Prostate gland (tissue), 2 donors: ENCODE results near the gene JAK1.

Source experiments
- CTCF ChIP-seq, 4 experiments: fragments of 200-600 bp in 2 of 4; fragments of 450-650 bp in 2 of 4; sonication (generic) in 2 of 4; IDR thresholded peaks; 1 replicate in 3 of 4; 2 replicates in 1 of 4; pipeline ENCODE4 v1.5.1; 2016 to 2019; ENCODE audit warnings: antibody characterized with exemption in 4 of 4, mild to moderate bottlenecking in 2 of 4, moderate library complexity in 2 of 4
- POLR2AphosphoS5 ChIP-seq: sonication (generic); formaldehyde crosslinking; IDR thresholded peaks from one replicate; pipeline ENCODE4 v1.6.1; 2017; ENCODE audit warnings: antibody characterized with exemption

GRCh38 chr1:64996541-64997257 lies 30.4 kb upstream of the JAK1 start:
- TF ChIP-seq CTCF (IDR thresholded peaks at IDR 0.05) (no peak), POLR2AphosphoS5 (no peak)
